CD4-positive, alpha-beta T cell treated with Interleukin-6 at 100 ng/mL for 8 hours (primary cell): ENCODE data around the gene GNG14.
"Not testable (repeated sequence)": the region's sequence is repeated elsewhere in the genome, so short reads cannot be mapped to it uniquely, and the experiment has no call there.

Experiments
- DNase-seq: peaks from one replicate; pipeline ENCODE4 v3.0.0-alpha.2; 2020; ENCODE audit warnings: mixed read lengths, low spot score

Gene GNG14

DNA sequence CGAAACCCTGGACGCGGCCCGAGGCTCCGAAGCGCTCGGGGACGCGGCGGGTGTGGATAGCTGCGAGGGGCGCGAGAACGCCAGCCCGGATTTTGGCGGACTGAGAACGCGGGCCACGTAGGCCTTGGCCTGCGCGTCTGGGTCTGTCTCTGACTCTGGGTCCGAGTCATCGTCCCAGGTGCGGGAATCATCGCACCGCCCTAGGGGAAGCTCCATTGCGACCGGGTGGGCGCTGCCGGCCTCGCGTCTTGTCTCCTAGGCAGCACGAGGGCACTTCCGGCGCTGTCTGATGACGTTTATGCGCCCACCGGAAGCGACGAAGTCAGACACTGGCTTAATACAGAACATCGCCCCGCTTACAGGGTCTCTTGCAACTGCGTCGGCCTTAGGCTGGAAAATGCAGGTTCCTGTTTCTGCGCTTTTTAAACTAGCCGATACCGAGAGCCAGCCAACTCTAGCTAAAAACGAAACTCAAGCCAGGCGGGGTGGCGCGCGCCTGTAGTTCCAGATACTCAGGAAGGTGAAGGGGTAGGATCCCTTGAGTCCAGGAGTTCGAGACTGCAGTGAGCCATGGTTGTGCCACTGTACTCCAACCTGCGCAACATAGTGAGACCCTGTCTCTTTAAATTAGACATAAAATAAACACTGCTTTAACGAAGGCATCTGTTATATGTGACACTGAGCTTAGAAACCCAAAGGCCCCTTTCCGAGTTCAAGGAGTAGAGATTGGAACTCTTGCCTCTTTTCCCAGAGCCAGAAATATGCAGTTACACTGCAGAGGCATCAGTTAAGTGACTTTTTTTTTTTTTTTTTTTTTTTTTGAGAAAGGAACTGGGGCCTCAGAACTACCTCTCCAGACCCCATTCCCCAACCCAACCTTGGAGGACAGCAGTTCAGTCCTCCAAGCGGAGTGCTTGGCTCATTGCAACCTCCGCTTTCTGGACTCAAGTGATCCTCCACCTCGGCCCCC is 8.9 kb downstream of the GNG14 start, which contains the start of gene FBXW9:
Gene FBXW9 (minus strand): TSS at position 266 of the 970 bp plus-strand sequence. CDS start 50 bp downstream, at position 216.
- peak; percentile 94 for DNase-seq

DNA sequence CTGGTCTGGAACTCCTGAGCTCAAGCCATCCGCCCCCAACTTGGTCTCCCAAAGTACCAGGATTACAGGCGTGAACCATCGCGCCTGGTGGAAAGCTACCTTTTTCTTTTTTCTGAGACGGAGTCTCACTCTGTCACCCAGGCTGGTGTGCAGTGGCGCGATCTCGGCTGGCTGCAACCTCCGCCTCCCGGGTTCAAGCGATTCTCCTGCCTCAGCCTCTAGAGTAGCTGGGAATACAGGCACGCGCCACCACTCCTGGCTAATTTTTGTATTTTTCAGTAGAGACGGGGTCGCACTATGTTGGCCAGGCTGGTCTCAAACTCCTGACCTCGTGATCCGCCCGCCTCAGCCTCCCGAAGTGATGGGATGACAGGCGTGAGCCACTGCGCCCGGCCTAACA is 9.6 kb downstream of the GNG14 start:
- not testable (repeated sequence) for DNase-seq

DNA sequence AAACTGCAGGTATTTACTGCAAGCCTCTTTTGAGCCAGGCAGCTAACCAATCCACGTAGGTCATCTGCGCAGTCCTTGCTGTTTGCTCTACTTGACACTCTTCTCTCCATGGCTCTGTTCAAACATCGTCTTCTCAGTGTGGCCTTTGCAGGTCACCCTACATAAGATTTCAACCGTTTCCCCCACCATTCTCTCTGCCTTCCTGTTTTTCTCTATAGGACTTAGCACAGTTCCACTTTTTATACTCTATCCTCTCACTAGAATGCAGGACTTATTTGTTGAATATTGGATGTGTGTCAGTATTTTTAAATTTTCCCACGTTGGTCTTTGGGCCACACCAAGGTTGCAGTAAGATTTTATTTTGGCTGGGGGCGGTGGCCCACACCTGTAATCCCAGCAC is 10.3 kb downstream of the GNG14 start:
- DNase-seq: no peak

DNA sequence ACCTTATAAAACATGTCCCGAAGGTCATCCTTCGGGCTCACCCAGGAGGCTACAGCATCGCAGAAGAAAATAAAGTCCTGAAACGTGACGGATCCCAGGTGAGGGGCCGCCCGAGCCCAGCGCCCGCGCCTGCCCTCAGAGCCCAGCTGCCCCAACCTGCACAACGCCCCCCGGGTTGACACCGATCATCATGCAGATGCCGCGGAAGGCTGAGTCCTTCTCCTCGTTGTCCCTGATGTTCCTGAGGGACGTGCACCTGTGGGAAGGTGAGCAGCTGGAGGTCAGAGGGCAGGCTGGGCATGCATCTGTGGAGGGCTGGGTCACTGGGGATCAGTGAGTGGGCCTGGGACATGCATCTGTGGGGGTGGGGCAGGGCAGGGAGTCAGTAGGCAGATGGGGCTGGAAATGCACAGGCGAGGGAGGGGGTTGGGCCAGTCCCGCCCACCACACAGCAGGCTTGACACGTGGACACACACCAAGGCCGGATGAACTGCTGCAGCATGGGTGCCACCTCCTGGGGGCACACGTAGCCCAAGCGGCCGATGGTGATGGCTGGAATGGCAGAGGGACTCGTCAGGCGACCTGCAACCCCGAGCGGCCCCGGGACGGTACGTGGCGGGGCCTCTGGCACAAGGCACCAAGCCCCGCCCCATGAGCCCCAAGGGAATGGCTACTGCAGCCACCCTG is 13.9 kb downstream of the GNG14 start:
- no peak for DNase-seq

DNA sequence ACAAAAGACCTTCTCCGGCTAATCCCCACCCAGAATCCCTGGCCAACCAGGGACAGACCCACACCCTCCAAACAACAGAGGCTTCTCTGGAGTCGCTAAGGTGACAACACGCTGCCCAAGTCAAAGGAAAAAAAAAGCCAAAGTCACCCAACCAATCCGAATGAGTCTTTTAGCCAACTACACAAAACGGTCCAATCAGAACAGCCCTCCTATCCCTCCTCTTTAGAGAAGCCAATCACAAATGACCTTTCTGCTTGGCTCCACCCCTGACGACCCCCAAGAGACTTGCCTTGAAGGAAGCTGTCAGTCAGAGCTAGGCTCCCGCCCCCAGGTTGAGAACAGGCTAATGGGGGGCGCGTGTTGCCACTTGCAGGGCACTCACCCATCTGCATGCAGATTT is 15.2 kb downstream of the GNG14 start:
- DNase-seq: no peak

DNA sequence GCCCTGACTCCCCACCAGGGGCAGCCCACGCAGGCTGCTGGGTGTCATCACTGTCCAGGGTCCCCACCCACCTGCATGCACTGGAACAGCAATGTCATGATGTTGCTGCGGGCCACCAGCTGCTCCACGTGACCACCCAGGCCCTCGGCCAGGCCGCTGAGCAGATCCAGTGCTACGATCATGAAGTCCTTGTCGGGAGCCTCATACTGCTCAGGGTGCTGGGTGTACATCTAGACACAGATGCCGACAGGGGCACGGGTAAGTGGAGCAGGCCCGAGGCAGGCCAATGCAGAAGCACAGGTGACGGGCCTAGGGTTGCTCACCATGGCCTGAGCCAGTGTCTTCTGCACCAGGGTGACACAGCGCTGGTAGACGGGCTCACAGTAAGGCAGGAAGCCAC is 17.4 kb downstream of the GNG14 start:
- no peak for DNase-seq

DNA sequence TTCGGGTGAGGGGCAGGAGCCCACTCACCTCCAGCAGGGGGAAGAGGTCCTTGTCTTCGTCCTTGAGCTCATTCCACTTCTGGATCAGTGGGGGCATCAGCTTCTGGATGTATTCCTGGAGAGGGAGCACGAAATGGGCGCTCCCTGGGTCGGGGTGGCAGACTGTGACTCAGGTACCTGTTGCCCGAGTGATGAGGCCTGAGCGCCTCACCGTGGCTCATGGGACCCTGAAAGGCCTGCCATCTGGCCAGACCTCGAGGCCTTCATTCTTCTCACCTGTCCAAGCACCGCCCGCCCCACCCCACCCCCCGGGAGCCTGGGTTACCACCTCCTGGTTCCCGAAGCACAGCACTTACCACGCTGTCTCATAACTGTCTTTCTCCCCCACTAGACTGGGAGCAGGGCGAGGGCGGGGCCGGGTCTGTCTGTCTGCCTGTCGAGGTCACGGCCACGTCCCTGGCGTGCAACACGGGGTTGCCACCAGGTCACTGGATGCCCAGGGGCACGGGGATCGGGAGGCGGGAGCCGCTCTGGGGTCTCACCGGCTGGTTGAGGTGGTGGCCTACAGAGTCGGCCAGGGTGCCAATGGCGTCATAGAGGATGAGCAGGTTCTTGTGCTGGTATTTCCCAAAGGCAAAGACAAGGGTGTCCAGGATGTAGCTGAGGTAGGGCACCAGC is 18.0 kb downstream of the GNG14 start:
- no peak for DNase-seq

DNA sequence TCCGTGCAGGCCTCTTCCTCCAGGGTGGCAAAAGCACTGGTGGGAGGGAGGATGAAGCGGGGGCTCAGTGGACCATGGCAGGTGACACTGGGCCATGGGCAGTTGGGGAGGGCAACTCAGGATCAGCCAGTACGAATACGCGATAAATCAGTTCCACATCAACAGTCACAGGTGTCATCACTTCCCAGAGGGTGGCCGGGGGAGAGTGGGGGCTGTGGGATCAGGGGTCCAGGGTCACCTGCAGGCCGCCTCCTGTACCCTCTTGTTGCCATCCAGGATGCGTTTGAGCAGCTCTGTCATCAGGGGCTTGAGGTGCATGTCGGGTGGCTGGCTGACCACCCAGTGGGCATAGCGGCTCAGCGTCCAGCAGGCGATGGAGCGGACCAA is 18.5 kb downstream of the GNG14 start:
- no peak for DNase-seq

DNA sequence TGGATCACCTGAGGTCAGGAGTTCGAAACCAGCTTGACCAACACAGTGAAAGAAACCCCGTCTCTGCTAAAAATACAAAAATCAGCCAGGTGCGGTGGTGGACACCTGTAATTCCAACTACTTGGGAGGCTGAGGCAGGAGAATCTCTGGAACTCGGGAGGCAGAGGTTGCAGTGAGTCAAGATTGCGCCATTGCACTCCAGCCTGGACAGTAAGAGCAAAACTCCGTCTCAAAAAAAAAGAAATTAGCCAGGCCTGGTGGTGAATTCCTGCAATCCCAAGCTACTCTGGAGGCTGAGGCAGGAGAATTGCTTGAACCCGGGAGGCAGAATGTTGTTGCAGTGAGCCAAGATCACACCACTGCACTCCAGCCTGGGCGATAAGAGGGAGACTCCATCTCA is 20.8 kb downstream of the GNG14 start:
- DNase-seq: no peak

DNA sequence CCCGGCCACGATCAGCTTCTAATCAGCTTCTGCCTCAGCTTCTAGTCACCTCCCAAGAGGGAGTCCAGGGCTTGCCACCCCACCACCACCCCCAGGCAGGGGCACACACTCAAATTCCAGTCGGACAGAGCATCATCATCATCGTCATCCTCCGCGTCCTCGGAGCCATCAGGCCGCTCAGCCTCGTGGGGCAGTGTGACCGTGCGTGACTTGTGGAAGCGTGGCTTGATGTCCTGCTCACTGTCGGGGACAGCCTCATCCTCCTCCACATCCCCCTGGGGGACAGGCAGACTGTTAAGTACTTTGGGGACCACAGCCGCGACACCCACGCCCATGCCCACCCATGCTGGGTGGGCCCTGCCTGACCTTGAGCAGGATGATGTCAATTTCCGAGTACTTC is 23.4 kb downstream of the GNG14 start:
- no peak for DNase-seq

DNA sequence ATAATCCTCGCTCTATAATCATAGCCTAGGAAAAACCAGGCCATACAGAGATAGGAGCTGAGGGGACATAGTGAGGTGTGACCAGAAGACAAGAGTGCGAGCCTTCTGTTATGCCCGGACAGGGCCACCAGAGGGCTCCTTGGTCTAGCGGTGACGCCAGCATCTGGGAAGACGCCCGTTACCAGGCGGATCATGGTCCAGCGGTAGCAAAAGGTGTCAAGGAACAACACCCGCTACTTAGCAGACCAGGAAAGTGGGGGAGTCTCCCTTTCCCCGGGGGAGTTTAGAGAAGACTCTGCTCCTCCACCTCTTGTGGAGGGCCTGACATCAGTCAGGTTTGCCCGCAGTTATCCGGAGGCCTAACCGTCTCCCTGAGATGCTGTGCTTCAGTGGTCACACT is 24.3 kb downstream of the GNG14 start:
- DNase-seq: not testable (repeated sequence)

DNA sequence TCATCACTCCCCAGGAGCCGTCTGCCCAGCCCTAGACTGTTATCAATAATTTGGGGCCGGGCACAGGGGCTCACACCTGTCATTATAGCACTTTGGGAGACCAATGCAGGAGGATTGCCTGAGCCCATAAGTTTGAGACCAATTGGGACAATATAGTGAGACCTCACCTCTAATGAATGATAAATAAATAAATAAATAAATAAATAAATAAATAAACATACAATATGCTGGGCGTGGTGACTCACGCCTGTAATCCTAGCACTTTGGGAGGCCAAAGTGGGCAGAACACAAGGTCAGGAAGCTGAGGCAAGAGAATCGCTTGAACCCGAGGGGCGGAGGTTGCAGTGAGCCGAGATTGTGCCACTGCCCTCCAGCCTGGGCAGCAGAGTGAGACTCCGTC is 25.5 kb downstream of the GNG14 start:
- DNase-seq: not testable (repeated sequence)

DNA sequence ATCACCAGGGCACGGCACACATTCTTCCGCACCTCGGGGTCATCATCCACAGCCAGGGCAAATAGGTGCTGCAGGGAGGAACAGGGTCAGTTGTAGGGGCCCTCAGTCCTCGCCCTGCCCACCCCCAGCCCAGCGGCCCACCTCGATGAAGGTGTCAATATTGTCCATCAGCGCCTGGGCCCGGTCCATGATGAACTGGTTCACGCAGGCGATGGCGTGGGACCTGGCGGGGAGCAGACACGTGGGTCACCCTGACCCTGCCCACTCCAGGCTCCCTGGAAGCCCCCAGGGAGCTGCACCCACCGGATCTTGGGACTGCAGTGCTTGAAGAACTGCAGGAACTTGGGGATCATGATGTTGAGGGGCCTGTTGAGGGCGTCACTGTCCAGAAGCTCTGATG is 27.3 kb downstream of the GNG14 start:
- DNase-seq: no peak

DNA sequence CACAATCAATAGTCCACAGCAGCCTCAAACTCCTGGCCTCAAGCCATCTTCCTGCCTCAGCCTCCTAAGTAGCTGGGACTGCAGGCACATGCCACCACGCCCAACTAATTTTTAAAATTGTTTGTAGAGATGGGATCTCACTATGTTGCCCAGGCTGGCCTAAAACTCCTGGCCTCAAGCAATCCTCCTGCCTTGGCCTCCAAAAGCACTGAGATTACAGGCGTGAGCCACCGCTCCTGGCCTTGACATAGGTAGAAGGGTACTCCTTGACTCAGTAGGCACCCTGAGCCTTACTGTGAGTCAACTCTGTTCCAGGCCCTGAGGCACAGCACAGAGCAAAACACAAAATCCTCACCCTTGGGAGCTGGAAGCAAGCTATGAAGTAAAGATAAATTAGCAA is 28.1 kb downstream of the GNG14 start:
- no peak for DNase-seq

DNA sequence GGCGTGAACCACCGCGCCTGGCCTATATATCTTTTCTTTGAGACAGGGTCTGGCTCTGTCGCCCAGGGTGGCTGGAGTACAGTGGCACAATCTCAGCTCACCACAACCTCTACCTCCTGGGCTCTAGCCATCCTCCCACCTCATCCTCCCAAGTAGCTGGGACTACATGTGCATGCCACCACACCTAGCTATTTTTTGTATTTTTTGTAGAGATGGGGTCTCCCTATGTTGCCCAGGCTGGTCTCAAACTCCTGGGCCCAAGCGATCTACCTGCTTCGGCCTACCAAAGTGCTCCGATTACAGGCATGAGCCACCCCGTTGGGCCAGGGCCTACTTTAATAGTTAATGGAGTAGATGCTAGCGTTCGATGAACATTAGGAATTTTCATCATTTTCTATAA is 32.5 kb downstream of the GNG14 start:
- no peak for DNase-seq

DNA sequence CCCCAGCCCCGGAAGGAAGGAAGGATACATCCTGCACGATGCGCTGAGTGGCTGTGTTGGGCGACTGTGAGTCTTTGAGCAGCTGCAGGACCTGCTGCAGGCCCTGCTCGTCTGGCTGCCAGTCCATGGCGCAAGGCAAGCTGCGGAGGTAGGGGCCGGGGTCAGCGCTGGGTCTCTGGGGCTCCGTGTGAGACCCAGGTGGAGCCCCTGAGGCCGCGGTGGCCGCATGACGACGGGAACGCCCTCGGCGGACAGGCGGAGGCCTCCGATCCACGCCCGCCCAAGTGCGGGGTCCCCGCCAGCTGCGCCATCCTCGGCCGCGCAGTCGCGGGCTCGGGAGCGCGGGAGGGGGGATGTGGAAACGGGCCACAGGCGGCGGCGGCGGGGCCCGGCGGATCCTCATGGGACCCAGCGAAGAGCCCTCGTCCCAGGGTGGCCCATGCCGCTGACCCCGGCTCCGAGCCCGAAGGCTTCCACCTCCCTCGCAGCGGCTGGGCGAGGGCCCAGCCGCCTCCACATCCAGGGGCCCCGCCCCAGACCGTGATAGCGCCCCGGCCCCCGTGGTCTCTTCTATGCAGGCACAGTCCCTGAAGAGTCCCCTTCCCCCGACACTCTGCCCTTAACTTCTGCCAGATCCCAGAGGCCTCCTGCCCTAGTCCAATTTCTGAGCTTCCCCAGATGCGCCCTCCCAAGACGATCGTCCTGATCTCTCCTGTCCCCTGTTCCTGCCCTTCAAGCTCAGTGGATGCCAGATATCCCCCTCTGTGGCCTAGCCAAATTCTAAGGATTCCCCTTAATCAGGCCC is 33.3 kb downstream of the GNG14 start:
- no peak for DNase-seq

DNA sequence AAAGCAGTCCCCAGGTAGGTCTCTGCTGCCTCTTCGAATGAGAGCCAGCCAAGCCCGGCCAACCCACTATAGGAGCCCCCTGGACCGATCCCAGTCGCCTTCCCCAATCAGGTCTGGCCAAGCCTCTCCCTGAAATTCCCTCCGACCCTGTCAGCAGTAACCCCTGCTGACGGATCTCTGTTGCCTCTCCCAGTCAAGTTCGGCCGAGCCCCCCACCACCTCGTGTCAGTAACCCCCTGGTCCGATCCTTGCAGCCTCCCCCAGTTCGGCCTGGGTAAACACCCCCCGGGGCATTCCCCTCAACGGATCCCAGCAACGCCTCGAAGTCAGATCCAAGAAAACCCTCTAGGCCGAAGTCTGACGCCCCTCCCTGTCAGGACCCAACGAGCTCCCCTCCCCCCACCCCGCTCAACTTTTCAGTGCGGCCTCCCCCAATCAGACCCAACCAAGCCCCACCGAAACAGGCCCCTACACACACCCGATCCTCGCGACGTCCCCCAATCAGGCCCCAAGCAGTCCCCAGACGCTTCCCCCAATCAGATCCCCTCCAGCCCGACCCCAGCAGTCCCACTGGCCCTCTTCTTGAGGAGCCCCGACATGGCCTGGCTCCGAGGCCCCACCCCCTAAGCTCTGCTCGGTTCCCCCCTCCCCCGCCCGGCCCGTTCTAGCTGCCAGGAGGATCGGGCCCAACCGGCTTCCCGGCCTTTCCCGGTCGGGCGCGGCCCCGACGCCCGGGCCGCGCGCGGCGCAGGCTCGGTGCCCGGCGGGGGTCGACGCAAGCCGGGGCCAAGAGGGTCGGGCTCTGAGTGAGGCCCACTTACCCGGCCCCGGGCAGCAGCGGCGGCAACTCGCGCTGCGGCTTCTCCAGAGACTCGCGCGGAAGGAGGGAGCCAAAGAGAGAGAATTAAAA is 34.1 kb downstream of the GNG14 start:
- DNase-seq: peak; percentile 27

DNA sequence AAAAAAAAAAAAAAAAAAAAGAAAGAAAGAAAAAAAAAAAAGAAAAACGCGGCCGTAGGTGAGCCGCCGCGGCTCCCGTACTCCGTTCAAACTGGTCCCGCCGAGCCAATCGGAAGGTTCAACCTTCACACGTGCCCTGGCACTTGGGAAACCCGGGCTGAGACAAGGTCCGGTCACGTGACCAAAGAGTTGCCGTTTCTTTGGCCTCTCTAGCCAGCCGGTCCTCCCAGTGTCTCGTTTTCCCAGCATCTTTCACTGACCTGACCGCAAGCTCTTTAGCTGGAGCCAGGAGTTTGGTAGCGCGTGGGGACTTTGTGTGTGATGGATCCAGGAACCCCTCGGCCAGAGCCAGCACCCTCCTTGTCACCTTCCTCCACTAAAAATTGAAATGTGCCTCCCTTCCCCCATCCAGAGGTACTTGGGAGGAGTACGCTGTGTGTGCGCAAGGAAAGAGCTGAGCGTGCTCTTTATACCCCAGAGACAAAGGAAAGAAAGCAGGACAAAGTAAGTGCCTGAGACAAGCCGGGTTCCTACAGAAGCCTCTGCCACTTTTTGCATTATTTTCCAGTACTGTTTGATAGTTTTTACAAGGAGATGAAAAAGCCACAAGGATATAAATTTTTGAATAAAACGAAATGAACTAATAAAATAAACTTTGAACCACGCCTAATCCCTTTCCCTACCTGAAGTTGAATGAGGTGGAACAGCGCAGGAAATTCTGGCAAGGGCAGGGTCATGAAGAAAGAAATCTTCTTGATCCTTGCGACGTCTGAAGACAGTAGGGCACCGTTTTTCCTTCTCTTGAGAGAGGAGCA is 35.0 kb downstream of the GNG14 start:
- peak; percentile 97 for DNase-seq

DNA sequence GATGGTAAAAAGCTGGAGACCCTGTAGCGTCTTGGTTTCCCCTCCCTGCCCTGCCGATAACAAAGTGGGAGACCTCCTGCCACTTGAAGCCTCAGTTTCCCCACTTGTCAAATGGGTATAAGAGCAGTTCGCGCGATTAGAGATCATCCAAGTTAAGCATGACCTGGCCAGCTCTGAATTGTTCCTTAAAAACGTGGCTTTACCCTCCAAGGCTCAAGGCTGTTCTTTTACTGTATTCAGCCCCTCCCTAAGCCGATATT is 35.5 kb downstream of the GNG14 start:
- DNase-seq: no peak
